Liver (tissue), 9 donors: ENCODE results near the gene SRC. TPM values are rescaled to one million over a fixed set of nuclear protein-coding genes. Genes with fewer than 3 reads are reported as not detected.

Experiments used
- DNase-seq: peaks from one replicate; pipeline ENCODE4 v3.0.0-alpha.2; 2017; ENCODE audit warnings: low spot score
- H3K27ac ChIP-seq, 2 donors: one replicate each; pipeline ENCODE4 v1.7.0; 2013; ENCODE audit warnings: inconsistent platforms in 2 of 2, low read length in 2 of 2, control low read depth in 1 of 2, low read depth in 1 of 2, mild to moderate bottlenecking in 1 of 2
- H3K27me3 ChIP-seq, 4 donors: one replicate each; pipeline versions ENCODE4 v1.6.1 to v1.7.0; 2013; ENCODE audit warnings: low read length in 3 of 4, inconsistent platforms in 1 of 4, mild to moderate bottlenecking in 1 of 4, moderate library complexity in 1 of 4; ENCODE audit not compliant: control insufficient read depth in 4 of 4, insufficient read depth in 4 of 4
- H3K36me3 ChIP-seq, 4 donors: one replicate each; pipeline versions ENCODE4 v1.6.1 to v1.7.0; 2013; ENCODE audit warnings: low read length in 3 of 4, mild to moderate bottlenecking in 3 of 4, low read depth in 1 of 4, moderate library complexity in 1 of 4; ENCODE audit not compliant: control insufficient read depth in 4 of 4, insufficient read depth in 3 of 4
- H3K4me1 ChIP-seq, 4 donors: one replicate each; pipeline versions ENCODE4 v1.6.1 to v1.7.0; 2013; ENCODE audit warnings: low read length in 3 of 4, mild to moderate bottlenecking in 3 of 4, moderate library complexity in 1 of 4; ENCODE audit not compliant: control insufficient read depth in 4 of 4, insufficient read depth in 4 of 4
- H3K4me3 ChIP-seq, 3 donors: one replicate each; pipeline versions ENCODE4 v1.6.1 to v1.7.0; 2013; ENCODE audit warnings: low read length in 3 of 3, control low read depth in 1 of 3, low read depth in 1 of 3, mild to moderate bottlenecking in 1 of 3
- H3K9ac ChIP-seq, 2 donors: one replicate each; pipeline ENCODE4 v1.7.0; 2013; ENCODE audit warnings: low read length in 2 of 2, mild to moderate bottlenecking in 2 of 2, moderate library complexity in 2 of 2, control low read depth in 1 of 2, low read depth in 1 of 2
- H3K9me3 ChIP-seq, 4 donors: one replicate each; pipeline versions ENCODE4 v1.6.1 to v1.7.0; 2013; ENCODE audit warnings: low read length in 3 of 4; ENCODE audit not compliant: control insufficient read depth in 4 of 4
- EGR1 ChIP-seq, 2 donors: IDR thresholded peaks; 2 replicates each; pipeline ENCODE4 v1.6.1; 2016 to 2018; ENCODE audit warnings: antibody characterized with exemption in 2 of 2, low read depth in 2 of 2
- FOXA1 ChIP-seq: IDR thresholded peaks from 2 replicates; pipeline ENCODE4 v1.6.1; 2016; ENCODE audit warnings: antibody characterized with exemption
- FOXA2 ChIP-seq: IDR thresholded peaks from 2 replicates; pipeline ENCODE4 v1.6.1; 2016; ENCODE audit warnings: antibody characterized with exemption
- GABPA ChIP-seq, 2 donors: IDR thresholded peaks in 1 of 2; conservative IDR thresholded peaks in 1 of 2; 2 replicates each; pipeline ENCODE4 v1.6.1; 2016; ENCODE audit warnings: antibody characterized with exemption in 2 of 2, mild to moderate bottlenecking in 1 of 2, moderate library complexity in 1 of 2
- HNF4A ChIP-seq, 2 donors: conservative IDR thresholded peaks; 2 replicates each; pipeline ENCODE4 v1.6.1; 2016; ENCODE audit warnings: antibody characterized with exemption in 2 of 2, mild to moderate bottlenecking in 2 of 2
- NR2F2 ChIP-seq: IDR thresholded peaks from 2 replicates; pipeline ENCODE4 v1.6.1; 2016; ENCODE audit warnings: antibody characterized with exemption
- RAD21 ChIP-seq, 2 donors: IDR thresholded peaks; 2 replicates each; pipeline ENCODE4 v1.6.1; 2016; ENCODE audit warnings: antibody characterized with exemption in 2 of 2, mild to moderate bottlenecking in 2 of 2
- SP1 ChIP-seq: IDR thresholded peaks from 2 replicates; pipeline ENCODE4 v1.6.1; 2018; ENCODE audit warnings: antibody characterized with exemption, mild to moderate bottlenecking
- TAF1 ChIP-seq: conservative IDR thresholded peaks from 2 replicates; pipeline ENCODE4 v1.6.1; 2016; ENCODE audit warnings: antibody characterized with exemption, mild to moderate bottlenecking
- YY1 ChIP-seq: IDR thresholded peaks from 2 replicates; pipeline ENCODE4 v1.6.1; 2016; ENCODE audit warnings: antibody characterized with exemption, mild to moderate bottlenecking
- WGBS: extraction: QIAGEN DNeasy Blood & Tissue Kit; methylation state at CpG from one replicate; pipeline ENCODE4 v1.1.7; 2013; 5-methylcytosine and 5-hydroxymethylcytosine counted together
- polyA plus RNA-seq, 2 donors: library from polyadenylated mRNA; stranded (reverse) in 1 of 2; unstranded in 1 of 2; fragments of 200-250 nt in 1 of 2; fragments of >200 nt in 1 of 2; fragmentation: Nextera tagmentation in 1 of 2; extraction: Ambion mirVana in 1 of 2; gene quantifications; one replicate each; pipeline versions ENCODE4 v1.2.1 to v1.2.3, GENCODE V29; 2013 to 2015
- total RNA-seq, 2 donors: library from RNA; depleted of rRNA; stranded (reverse); fragments of >200 nt; gene quantifications; one replicate each; pipeline ENCODE4 v1.2.3, GENCODE V29; 2014
- TF ChIP-seq, protein P1 (sequence below): IDR thresholded peaks from 2 replicates; pipeline ENCODE4 v1.6.1; 2016; ENCODE audit warnings: antibody characterized with exemption
- TF ChIP-seq, protein P2 (sequence below): IDR thresholded peaks from 2 replicates; pipeline ENCODE4 v1.6.1; 2016; ENCODE audit warnings: antibody characterized with exemption, mild to moderate bottlenecking
- TF ChIP-seq, protein P3 (sequence below): IDR thresholded peaks from 2 replicates; pipeline ENCODE4 v1.6.1; 2016; ENCODE audit warnings: antibody characterized with exemption
- TF ChIP-seq, protein P4 (sequence below): fragments of 150-350 bp; IDR thresholded peaks from 2 replicates; pipeline ENCODE4 v1.5.1; 2017; ENCODE audit warnings: improper control_type of control experiment, low read depth, low read length; ENCODE audit not compliant: missing input control
- donor health status: healthy.
- donor health status: healthy.
- donor health status: healthy.
- donor health status: healthy.
- donor health status: healthy.

The SRC gene
- total and polyA plus RNA-seq, 4 donors = 3.3 to 21.2 (median 5.4) TPM

DNA sequence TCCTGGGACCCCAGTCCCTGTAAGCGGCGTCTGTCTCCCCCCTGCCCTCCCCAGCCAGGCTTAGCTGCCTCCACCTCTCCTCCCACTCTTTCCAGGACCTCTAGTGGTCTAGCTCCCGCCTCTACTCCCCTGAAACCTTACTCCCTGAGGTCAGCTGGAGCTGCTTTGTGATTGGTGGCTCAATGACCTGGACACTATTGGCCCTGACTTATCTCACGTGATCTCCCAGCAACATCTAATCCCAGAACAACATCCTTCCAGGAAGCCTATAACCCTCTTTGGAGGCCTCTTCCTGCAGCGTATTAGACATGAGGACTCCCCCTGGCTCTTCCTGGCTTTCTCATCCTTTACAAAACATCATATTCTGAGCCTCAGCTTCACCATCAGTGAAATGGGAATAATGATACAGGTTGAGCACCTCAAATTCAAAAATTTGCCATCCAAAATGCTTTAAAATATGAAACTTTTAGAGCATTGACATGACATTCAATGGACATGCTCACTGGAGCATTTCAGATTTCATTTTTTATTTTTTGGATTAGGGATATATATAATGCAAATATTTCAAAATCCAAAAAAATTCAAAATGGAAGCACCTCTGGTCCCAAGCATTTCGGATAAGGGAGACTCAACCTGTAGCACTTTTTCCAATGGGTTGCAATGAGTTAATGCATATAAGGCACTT, 16.3 kb upstream of the SRC start:
- H3K36me3 ChIP-seq = no peaks in the 10 kb centered on the region
- 83% methylated on average over 6 of the region's 6 CpGs for WGBS
- H3K9me3 ChIP-seq = no peaks in the 10 kb centered on the region
- no peak overlapping the region for H3K27ac ChIP-seq
- TF ChIP-seq HNF4A (conservative IDR thresholded peaks at IDR 0.05) (no peak), YY1 (no peak), RAD21 (IDR thresholded peaks at IDR 0.05) (no peak), GABPA (IDR thresholded peaks at IDR 0.05 in 1 of 2, conservative IDR thresholded peaks at IDR 0.05 in 1 of 2) (no peak), TAF1 (no peak), SP1 (no peak), NR2F2 (no peak), FOXA2 (no peak), EGR1 (IDR thresholded peaks at IDR 0.05; ENCODE audit: low read depth in 2 of 2) (no peak)
- TF ChIP-seq, protein P1, sequence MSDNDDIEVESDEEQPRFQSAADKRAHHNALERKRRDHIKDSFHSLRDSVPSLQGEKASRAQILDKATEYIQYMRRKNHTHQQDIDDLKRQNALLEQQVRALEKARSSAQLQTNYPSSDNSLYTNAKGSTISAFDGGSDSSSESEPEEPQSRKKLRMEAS = no peak
- TF ChIP-seq, protein P2, sequence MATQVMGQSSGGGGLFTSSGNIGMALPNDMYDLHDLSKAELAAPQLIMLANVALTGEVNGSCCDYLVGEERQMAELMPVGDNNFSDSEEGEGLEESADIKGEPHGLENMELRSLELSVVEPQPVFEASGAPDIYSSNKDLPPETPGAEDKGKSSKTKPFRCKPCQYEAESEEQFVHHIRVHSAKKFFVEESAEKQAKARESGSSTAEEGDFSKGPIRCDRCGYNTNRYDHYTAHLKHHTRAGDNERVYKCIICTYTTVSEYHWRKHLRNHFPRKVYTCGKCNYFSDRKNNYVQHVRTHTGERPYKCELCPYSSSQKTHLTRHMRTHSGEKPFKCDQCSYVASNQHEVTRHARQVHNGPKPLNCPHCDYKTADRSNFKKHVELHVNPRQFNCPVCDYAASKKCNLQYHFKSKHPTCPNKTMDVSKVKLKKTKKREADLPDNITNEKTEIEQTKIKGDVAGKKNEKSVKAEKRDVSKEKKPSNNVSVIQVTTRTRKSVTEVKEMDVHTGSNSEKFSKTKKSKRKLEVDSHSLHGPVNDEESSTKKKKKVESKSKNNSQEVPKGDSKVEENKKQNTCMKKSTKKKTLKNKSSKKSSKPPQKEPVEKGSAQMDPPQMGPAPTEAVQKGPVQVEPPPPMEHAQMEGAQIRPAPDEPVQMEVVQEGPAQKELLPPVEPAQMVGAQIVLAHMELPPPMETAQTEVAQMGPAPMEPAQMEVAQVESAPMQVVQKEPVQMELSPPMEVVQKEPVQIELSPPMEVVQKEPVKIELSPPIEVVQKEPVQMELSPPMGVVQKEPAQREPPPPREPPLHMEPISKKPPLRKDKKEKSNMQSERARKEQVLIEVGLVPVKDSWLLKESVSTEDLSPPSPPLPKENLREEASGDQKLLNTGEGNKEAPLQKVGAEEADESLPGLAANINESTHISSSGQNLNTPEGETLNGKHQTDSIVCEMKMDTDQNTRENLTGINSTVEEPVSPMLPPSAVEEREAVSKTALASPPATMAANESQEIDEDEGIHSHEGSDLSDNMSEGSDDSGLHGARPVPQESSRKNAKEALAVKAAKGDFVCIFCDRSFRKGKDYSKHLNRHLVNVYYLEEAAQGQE = no peak
- TF ChIP-seq, protein P3, sequence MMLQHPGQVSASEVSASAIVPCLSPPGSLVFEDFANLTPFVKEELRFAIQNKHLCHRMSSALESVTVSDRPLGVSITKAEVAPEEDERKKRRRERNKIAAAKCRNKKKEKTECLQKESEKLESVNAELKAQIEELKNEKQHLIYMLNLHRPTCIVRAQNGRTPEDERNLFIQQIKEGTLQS = no peak
- TF ChIP-seq, protein P4, sequence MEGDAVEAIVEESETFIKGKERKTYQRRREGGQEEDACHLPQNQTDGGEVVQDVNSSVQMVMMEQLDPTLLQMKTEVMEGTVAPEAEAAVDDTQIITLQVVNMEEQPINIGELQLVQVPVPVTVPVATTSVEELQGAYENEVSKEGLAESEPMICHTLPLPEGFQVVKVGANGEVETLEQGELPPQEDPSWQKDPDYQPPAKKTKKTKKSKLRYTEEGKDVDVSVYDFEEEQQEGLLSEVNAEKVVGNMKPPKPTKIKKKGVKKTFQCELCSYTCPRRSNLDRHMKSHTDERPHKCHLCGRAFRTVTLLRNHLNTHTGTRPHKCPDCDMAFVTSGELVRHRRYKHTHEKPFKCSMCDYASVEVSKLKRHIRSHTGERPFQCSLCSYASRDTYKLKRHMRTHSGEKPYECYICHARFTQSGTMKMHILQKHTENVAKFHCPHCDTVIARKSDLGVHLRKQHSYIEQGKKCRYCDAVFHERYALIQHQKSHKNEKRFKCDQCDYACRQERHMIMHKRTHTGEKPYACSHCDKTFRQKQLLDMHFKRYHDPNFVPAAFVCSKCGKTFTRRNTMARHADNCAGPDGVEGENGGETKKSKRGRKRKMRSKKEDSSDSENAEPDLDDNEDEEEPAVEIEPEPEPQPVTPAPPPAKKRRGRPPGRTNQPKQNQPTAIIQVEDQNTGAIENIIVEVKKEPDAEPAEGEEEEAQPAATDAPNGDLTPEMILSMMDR = no peak
- DNase-seq = no peak
- no peak overlapping the region for H3K9ac ChIP-seq
- no peak overlapping the region for H3K4me3 ChIP-seq
- no peaks in the 10 kb centered on the region for H3K4me1 ChIP-seq
- no peaks in the 10 kb centered on the region for H3K27me3 ChIP-seq

DNA sequence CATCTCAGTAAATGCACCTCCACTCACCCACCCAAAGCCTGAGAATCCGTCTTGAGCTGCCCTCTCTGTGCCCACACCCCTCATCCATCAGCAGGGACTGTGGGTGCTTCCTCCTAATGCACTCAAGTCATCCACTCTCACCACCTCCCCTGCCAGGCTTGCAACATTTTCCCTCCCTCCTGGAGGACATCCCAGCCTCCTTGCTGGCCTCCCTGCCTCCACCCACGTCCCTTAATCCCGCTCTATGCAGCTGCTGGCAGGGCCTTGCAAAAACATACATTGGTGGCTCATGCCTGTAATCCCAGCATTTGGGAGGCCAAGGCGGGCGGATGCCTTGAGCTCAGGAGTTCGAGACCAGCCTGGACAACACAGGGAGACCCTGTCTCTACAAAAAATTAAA, 15.6 kb upstream of the SRC start:
- 95% methylated on average over 6 of the region's 6 CpGs for WGBS
- no peak for DNase-seq
- no peak overlapping the region for H3K27ac ChIP-seq

More for the DNA sequence above, 15.6 kb upstream of the SRC start:
- no peak for TF ChIP-seq FOXA1
- H3K4me3 ChIP-seq = no peak overlapping the region
- H3K36me3 ChIP-seq = no peaks in the 10 kb centered on the region
- no peaks in the 10 kb centered on the region for H3K4me1 ChIP-seq
- H3K27me3 ChIP-seq = no peaks in the 10 kb centered on the region
- no peaks in the 10 kb centered on the region for H3K9me3 ChIP-seq
- H3K9ac ChIP-seq = no peak overlapping the region
